ENCODE data around the gene CCDC61.

CCDC61 gene

DNA sequence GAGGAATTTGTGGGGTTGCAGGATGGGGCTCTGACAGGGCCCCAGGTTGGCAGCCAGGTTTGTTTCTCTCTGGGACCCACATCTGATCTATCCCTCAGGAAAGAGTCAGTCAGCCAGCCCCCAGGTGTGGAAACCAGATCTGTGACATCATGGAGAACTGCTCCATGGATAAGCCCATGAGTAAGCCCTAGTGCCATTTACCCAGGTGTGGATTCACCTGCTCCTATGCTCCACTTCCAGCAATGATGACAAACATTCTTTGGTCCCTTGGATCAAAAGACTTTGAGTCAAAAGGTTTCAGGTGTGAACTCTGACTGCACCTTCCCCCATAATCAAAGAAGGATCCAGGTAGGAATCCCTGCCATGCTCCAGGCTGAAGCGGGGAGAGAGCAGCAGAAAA lies 72.4 kb downstream of the CCDC61 start:
- Histone ChIP-seq H3K9ac (ENCODE audit: low read length) (no peak overlapping the region), H3K27me3 (ENCODE audit: insufficient read depth, low read length) (no peaks in the 10 kb centered on the region), H3K9me2 (ENCODE audit: low read depth, low read length) (no peaks in the 10 kb centered on the region), H3K4me3 (ENCODE audit: low read depth, low read length, poor library complexity, severe bottlenecking) (no peak overlapping the region), H3K4me1 (ENCODE audit: insufficient read depth, low read length, severe bottlenecking) (no peaks in the 10 kb centered on the region), H3K27ac (ENCODE audit: low read depth, low read length, poor library complexity, severe bottlenecking) (no peak overlapping the region), H3K36me3 (ENCODE audit: insufficient read depth, low read length) (no peaks in the 10 kb centered on the region), H2AFZ (ENCODE audit: low read length) (no peak overlapping the region), H4K20me1 (ENCODE audit: insufficient read depth, low read length) (no peaks in the 10 kb centered on the region), H3K4me2 (ENCODE audit: low read length) (no peak overlapping the region), H3K9me3 (ENCODE audit: low read length) (no peaks in the 10 kb centered on the region), H3K79me2 (ENCODE audit: insufficient read depth, low read length) (no peaks in the 10 kb centered on the region), H3F3A (ENCODE audit: insufficient read depth, low read length) (no peaks in the 10 kb centered on the region)
- no peak for TF ChIP-seq CTCF (IDR thresholded peaks at IDR 0.05; ENCODE audit: low read length)
- no peak for TF ChIP-seq EZH2 (IDR thresholded peaks at IDR 0.05; ENCODE audit: borderline replicate concordance, low read length)
